Activated naive CD8-positive, alpha-beta T cell treated with anti-CD3 and anti-CD28 coated beads for 36 hours (primary cell): ENCODE data around the gene PDE6G. TPM values are rescaled to one million over a fixed set of nuclear protein-coding genes. Genes with fewer than 3 reads are reported as not detected.

Experiments used
- DNase-seq: peaks from one replicate; pipeline ENCODE4 v3.0.0; 2021
- H3K27ac Mint-ChIP-seq: one replicate; pipeline ENCODE4 v1.8.0; 2022; ENCODE audit warnings: mild to moderate bottlenecking, moderate library complexity, mixed read lengths
- H3K27me3 Mint-ChIP-seq: one replicate; pipeline ENCODE4 v1.8.0; 2022; ENCODE audit warnings: mild to moderate bottlenecking, mixed read lengths
- H3K36me3 Mint-ChIP-seq: one replicate; pipeline ENCODE4 v1.8.0; 2021; ENCODE audit warnings: mild to moderate bottlenecking, mixed read lengths
- H3K4me1 Mint-ChIP-seq: one replicate; pipeline ENCODE4 v1.8.0; 2021; ENCODE audit warnings: mixed read lengths
- H3K4me3 Mint-ChIP-seq: one replicate; pipeline ENCODE4 v1.8.0; 2022; ENCODE audit warnings: mild to moderate bottlenecking, moderate library complexity, mixed read lengths
- H3K9me3 Mint-ChIP-seq: one replicate; pipeline ENCODE4 v1.8.0; 2022; ENCODE audit warnings: mixed read lengths
- total RNA-seq, 2 experiments: library from RNA; stranded (reverse); gene quantifications; one replicate each; pipeline ENCODE4 v1.2.3, GENCODE V29; 2021

The PDE6G gene
- total RNA-seq, 2 experiments from 2014 or later: 8.6 to 9.1 TPM

- no peak overlapping the region for H3K27ac Mint-ChIP-seq
These were observed 493 bp upstream of the PDE6G start for GRCh38 chr17:81656835-81657234.

GRCh38 chr17:81655378-81656117 lies 794 bp downstream of the PDE6G start:
- Mint-ChIP-seq H3K9me3 (no peaks in the 10 kb centered on the region), H3K27me3 (peaks cover 4% of the 10 kb centered on the region), H3K4me3 (no peak overlapping the region), H3K27ac (no peak overlapping the region), H3K4me1 (peaks cover 13% of the 10 kb centered on the region), H3K36me3 (no peaks in the 10 kb centered on the region)
- DNase-seq: no peak

More at GRCh38 chr17:81656835-81657234, 493 bp upstream of the PDE6G start:
- Mint-ChIP-seq H3K9me3 (no peaks in the 10 kb centered on the region), H3K4me3 (no peak overlapping the region), H3K36me3 (no peaks in the 10 kb centered on the region), H3K27me3 (peaks cover 4% of the 10 kb centered on the region), H3K4me1 (peaks cover 12% of the 10 kb centered on the region)
- DNase-seq: no peak

- Mint-ChIP-seq H3K9me3 (no peaks in the 10 kb centered on the region), H3K36me3 (no peaks in the 10 kb centered on the region), H3K4me3 (peak overlapping the region; percentile 83), H3K27me3 (peaks cover 18% of the 10 kb centered on the region), H3K4me1 (peaks cover 13% of the 10 kb centered on the region), H3K27ac (peak overlapping the region; percentile 69)
- DNase-seq: peak; percentile 39
These were observed 3.2 kb downstream of the PDE6G start for GRCh38 chr17:81652906-81653771.

- Mint-ChIP-seq H3K4me3 (peak overlapping the region; percentile 5), H3K27ac (no peak overlapping the region), H3K4me1 (peaks cover 9% of the 10 kb centered on the region), H3K36me3 (no peaks in the 10 kb centered on the region), H3K27me3 (peaks cover 26% of the 10 kb centered on the region), H3K9me3 (no peaks in the 10 kb centered on the region)
- no peak for DNase-seq
These were observed 4.7 kb downstream of the PDE6G start for GRCh38 chr17:81651692-81652091.

GRCh38 chr17:81650951-81651350 lies 5.4 kb downstream of the PDE6G start:
- Mint-ChIP-seq H3K36me3 (no peaks in the 10 kb centered on the region), H3K27me3 (peaks cover 26% of the 10 kb centered on the region), H3K27ac (no peak overlapping the region), H3K9me3 (no peaks in the 10 kb centered on the region), H3K4me1 (peaks cover 9% of the 10 kb centered on the region), H3K4me3 (no peak overlapping the region)
- no peak for DNase-seq

- Mint-ChIP-seq H3K27ac (no peak overlapping the region), H3K27me3 (peaks cover 26% of the 10 kb centered on the region), H3K36me3 (no peaks in the 10 kb centered on the region), H3K9me3 (no peaks in the 10 kb centered on the region), H3K4me1 (peaks cover 7% of the 10 kb centered on the region), H3K4me3 (no peak overlapping the region)
- no peak for DNase-seq
These were observed 7.6 kb downstream of the PDE6G start for GRCh38 chr17:81648707-81649085.

GRCh38 chr17:81648013-81648706 lies 8.2 kb downstream of the PDE6G start:
- DNase-seq: no peak
- Mint-ChIP-seq H3K27ac (no peak overlapping the region), H3K36me3 (no peaks in the 10 kb centered on the region), H3K9me3 (no peaks in the 10 kb centered on the region), H3K4me3 (no peak overlapping the region), H3K4me1 (peaks cover 2% of the 10 kb centered on the region), H3K27me3 (peaks cover 23% of the 10 kb centered on the region)

- H3K4me3 Mint-ChIP-seq: no peak overlapping the region
- no peaks in the 10 kb centered on the region for H3K36me3 Mint-ChIP-seq
- H3K27me3 Mint-ChIP-seq: peaks cover 23% of the 10 kb centered on the region
- no peaks in the 10 kb centered on the region for H3K9me3 Mint-ChIP-seq
- peaks cover 2% of the 10 kb centered on the region for H3K4me1 Mint-ChIP-seq
- DNase-seq: no peak
- no peak overlapping the region for H3K27ac Mint-ChIP-seq
These were observed 8.7 kb downstream of the PDE6G start for GRCh38 chr17:81647640-81648012.

- Mint-ChIP-seq H3K4me3 (no peak overlapping the region), H3K27me3 (peaks cover 23% of the 10 kb centered on the region), H3K36me3 (no peaks in the 10 kb centered on the region), H3K27ac (no peak overlapping the region), H3K9me3 (no peaks in the 10 kb centered on the region), H3K4me1 (peaks cover 2% of the 10 kb centered on the region)
- DNase-seq: no peak
These were observed 9.3 kb downstream of the PDE6G start for GRCh38 chr17:81646869-81647600.

- no peaks in the 10 kb centered on the region for H3K9me3 Mint-ChIP-seq
- H3K36me3 Mint-ChIP-seq: no peaks in the 10 kb centered on the region
- no peaks in the 10 kb centered on the region for H3K4me1 Mint-ChIP-seq
- H3K27ac Mint-ChIP-seq: no peak overlapping the region
- peaks cover 23% of the 10 kb centered on the region for H3K27me3 Mint-ChIP-seq
- H3K4me3 Mint-ChIP-seq: no peak overlapping the region
- DNase-seq: no peak
These were observed 11.1 kb downstream of the PDE6G start for GRCh38 chr17:81644976-81645952.

- no peaks in the 10 kb centered on the region for H3K36me3 Mint-ChIP-seq
- H3K4me3 Mint-ChIP-seq: no peak overlapping the region
- no peak for DNase-seq
- H3K27me3 Mint-ChIP-seq: peaks cover 18% of the 10 kb centered on the region
- H3K4me1 Mint-ChIP-seq: no peaks in the 10 kb centered on the region
- H3K27ac Mint-ChIP-seq: no peak overlapping the region
- no peaks in the 10 kb centered on the region for H3K9me3 Mint-ChIP-seq
These were observed 11.8 kb downstream of the PDE6G start for GRCh38 chr17:81644496-81644895.

- H3K9me3 Mint-ChIP-seq: no peaks in the 10 kb centered on the region
These were observed 14.4 kb downstream of the PDE6G start for GRCh38 chr17:81641825-81642489.

GRCh38 chr17:81640011-81640410 lies 16.3 kb downstream of the PDE6G start:
- Mint-ChIP-seq H3K9me3 (no peaks in the 10 kb centered on the region), H3K27me3 (no peaks in the 10 kb centered on the region), H3K36me3 (peaks cover 3% of the 10 kb centered on the region), H3K4me3 (no peak overlapping the region), H3K27ac (no peak overlapping the region), H3K4me1 (peaks cover 12% of the 10 kb centered on the region)
- DNase-seq: no peak

More at GRCh38 chr17:81641825-81642489, 14.4 kb downstream of the PDE6G start:
- no peak for DNase-seq
- H3K27me3 Mint-ChIP-seq: no peaks in the 10 kb centered on the region
- no peaks in the 10 kb centered on the region for H3K36me3 Mint-ChIP-seq
- no peak overlapping the region for H3K27ac Mint-ChIP-seq
- no peak overlapping the region for H3K4me3 Mint-ChIP-seq
- H3K4me1 Mint-ChIP-seq: peaks cover 3% of the 10 kb centered on the region
